GM23338 (cell line): Measurements from ENCODE around the gene ZNF609. TPM values are rescaled to one million over a fixed set of nuclear protein-coding genes. Genes with fewer than 3 reads are reported as not detected.

ENCODE experiments used
- ATAC-seq: fragments of 200-7000 bp; cut with Tn5 transposase; 3 replicates; pipeline ENCODE4 v1.9.1; 2020
- DNase-seq: peaks from one replicate; pipeline ENCODE4 v3.0.0-alpha.2; 2015; ENCODE audit warnings: low spot score
- H2AFZ ChIP-seq: fragments of 200-600 bp; sonication (generic); 2 replicates; pipeline ENCODE4 v1.8.0; 2016; ENCODE audit warnings: antibody characterized with exemption, mild to moderate bottlenecking, moderate library complexity
- H3F3A ChIP-seq: fragments of 200-600 bp; sonication (generic); replicated peaks from 2 replicates; pipeline ENCODE4 v1.8.0; 2017; ENCODE audit warnings: antibody characterized with exemption, mixed run types, low read depth
- H3K27ac ChIP-seq: fragments of 200-600 bp; sonication (generic); 2 replicates; pipeline ENCODE4 v1.6.1; 2016; ENCODE audit warnings: low read depth
- H3K27me3 ChIP-seq: fragments of 200-600 bp; sonication (generic); 2 replicates; pipeline ENCODE4 v1.8.0; 2016; ENCODE audit warnings: mild to moderate bottlenecking, mixed run types, moderate library complexity; ENCODE audit not compliant: insufficient read depth
- H3K36me3 ChIP-seq: fragments of 200-600 bp; sonication (generic); 2 replicates; pipeline ENCODE4 v1.8.0; 2016; ENCODE audit warnings: mild to moderate bottlenecking; ENCODE audit not compliant: insufficient read depth
- H3K4me1 ChIP-seq: fragments of 200-600 bp; sonication (generic); 2 replicates; pipeline ENCODE4 v1.8.0; 2016; ENCODE audit warnings: mild to moderate bottlenecking, moderate library complexity; ENCODE audit not compliant: insufficient read depth
- H3K4me2 ChIP-seq: fragments of 200-600 bp; sonication (generic); 2 replicates; pipeline ENCODE4 v1.7.1; 2017; ENCODE audit warnings: mixed run types
- H3K4me3 ChIP-seq: fragments of 200-600 bp; sonication (generic); 2 replicates; pipeline ENCODE4 v1.6.1; 2016; ENCODE audit warnings: mixed run types
- H3K79me2 ChIP-seq: fragments of 200-600 bp; sonication (generic); replicated peaks from 2 replicates; pipeline ENCODE4 v1.8.0; 2017; ENCODE audit warnings: mild to moderate bottlenecking; ENCODE audit not compliant: insufficient read depth
- H3K9me2 ChIP-seq: fragments of 200-600 bp; sonication (generic); 2 replicates; pipeline ENCODE4 v1.8.0; 2017; ENCODE audit not compliant: insufficient read depth
- H4K20me1 ChIP-seq: fragments of 200-600 bp; sonication (generic); replicated peaks from 2 replicates; pipeline ENCODE4 v1.8.0; 2017; ENCODE audit warnings: mild to moderate bottlenecking; ENCODE audit not compliant: insufficient read depth
- H3K27ac Mint-ChIP-seq: 2 replicates; pipeline ENCODE4 v1.8.0; 2020; ENCODE audit warnings: inconsistent platforms, mild to moderate bottlenecking, moderate library complexity, mixed read lengths
- H3K27me3 Mint-ChIP-seq: 3 replicates; pipeline ENCODE4 v1.8.0; 2022; ENCODE audit warnings: low read depth, mild to moderate bottlenecking, moderate library complexity, mixed read lengths, inconsistent platforms; ENCODE audit not compliant: insufficient read depth, poor library complexity
- H3K36me3 Mint-ChIP-seq: 3 replicates; pipeline ENCODE4 v1.8.0; 2021; ENCODE audit warnings: low read depth, mild to moderate bottlenecking, inconsistent platforms, moderate library complexity, mixed read lengths
- H3K4me1 Mint-ChIP-seq: 3 replicates; pipeline ENCODE4 v1.8.0; 2020; ENCODE audit warnings: mild to moderate bottlenecking, inconsistent platforms, mixed read lengths
- H3K4me3 Mint-ChIP-seq: 3 replicates; pipeline ENCODE4 v1.8.0; 2021; ENCODE audit warnings: moderate library complexity, mild to moderate bottlenecking, inconsistent platforms, mixed read lengths
- H3K9me3 Mint-ChIP-seq: 3 replicates; pipeline ENCODE4 v1.8.0; 2020; ENCODE audit warnings: moderate library complexity, mild to moderate bottlenecking, inconsistent platforms, mixed read lengths
- CREB1 ChIP-seq: fragments of 250-450 bp; sonication (Bioruptor Pico); IDR thresholded peaks from 2 replicates; pipeline ENCODE4 v1.5.0; 2020; ENCODE audit warnings: low read depth, mild to moderate bottlenecking, moderate library complexity
- EZH2 ChIP-seq: fragments of 200-600 bp; sonication (generic); IDR thresholded peaks from one replicate; pipeline ENCODE4 v1.8.0; 2017; ENCODE audit warnings: antibody characterized with exemption, mild to moderate bottlenecking, low read depth; ENCODE audit not compliant: unreplicated experiment
- EZH2phosphoT487 ChIP-seq: fragments of 200-600 bp; sonication (generic); IDR thresholded peaks from one replicate; pipeline ENCODE4 v1.8.1; 2018; ENCODE audit warnings: antibody characterized with exemption; ENCODE audit not compliant: unreplicated experiment
- JUNB ChIP-seq: IDR thresholded peaks from one replicate; pipeline ENCODE4 v1.6.1; 2016; ENCODE audit warnings: antibody characterized with exemption; ENCODE audit not compliant: unreplicated experiment
- NANOG ChIP-seq: IDR thresholded peaks from 2 replicates; pipeline ENCODE4 v1.6.1; 2016; ENCODE audit warnings: antibody characterized with exemption, borderline replicate concordance
- POLR2AphosphoS5 ChIP-seq: IDR thresholded peaks from 2 replicates; pipeline ENCODE4 v1.6.1; 2016; ENCODE audit warnings: antibody characterized with exemption, low read depth
- STAT1 ChIP-seq: IDR thresholded peaks from one replicate; pipeline ENCODE4 v1.6.1; 2016; ENCODE audit warnings: antibody characterized with exemption; ENCODE audit not compliant: unreplicated experiment
- ZNF114 ChIP-seq: fragments of 250-450 bp; sonication (Bioruptor Pico); IDR thresholded peaks from 2 replicates; pipeline ENCODE4 v1.5.0; 2020; ENCODE audit warnings: mild to moderate bottlenecking, moderate library complexity
- ZNF331 ChIP-seq: fragments of 250-450 bp; sonication (Bioruptor Pico); IDR thresholded peaks from 2 replicates; pipeline ENCODE4 v1.5.0; 2020; ENCODE audit warnings: low read depth, mild to moderate bottlenecking, moderate library complexity
- polyA plus RNA-seq: library from polyadenylated mRNA; unstranded; fragments of >200 nt; fragmentation: Nextera tagmentation; extraction: Ambion mirVana; gene quantifications from 2 replicates; pipeline ENCODE4 v1.2.1, GENCODE V29; 2016
- total RNA-seq: library from RNA; depleted of rRNA; stranded (reverse); fragments of >200 nt; shearing (Covaris generic); gene quantifications from 2 replicates; pipeline ENCODE4 v1.2.3, GENCODE V29; 2014
- TF ChIP-seq, protein P1 (sequence below), 2 experiments: fragments of 200-600 bp in 1 of 2; sonication (generic) in 1 of 2; conservative IDR thresholded peaks; 2 replicates each; pipeline versions ENCODE4 v1.5.1 to v1.6.1; 2016 to 2017; ENCODE audit warnings: antibody characterized with exemption in 2 of 2, low read depth in 2 of 2, mild to moderate bottlenecking in 2 of 2, moderate library complexity in 1 of 2
- TF ChIP-seq, protein P2 (sequence below): IDR thresholded peaks from one replicate; pipeline ENCODE4 v1.6.1; 2018; ENCODE audit warnings: antibody characterized with exemption; ENCODE audit not compliant: unreplicated experiment
- TF ChIP-seq, protein P3 (sequence below): IDR thresholded peaks from 2 replicates; pipeline ENCODE4 v1.6.1; 2016; ENCODE audit warnings: antibody characterized with exemption
- TF ChIP-seq, protein P4 (sequence below): fragments of 250-450 bp; sonication (Bioruptor Pico); IDR thresholded peaks from 2 replicates; pipeline ENCODE4 v1.5.0; 2020; ENCODE audit warnings: mild to moderate bottlenecking, moderate library complexity

Gene ZNF609
- total and polyA plus RNA-seq, 2 experiments from 2014 or later: 26.4 to 40.2 TPM

DNA sequence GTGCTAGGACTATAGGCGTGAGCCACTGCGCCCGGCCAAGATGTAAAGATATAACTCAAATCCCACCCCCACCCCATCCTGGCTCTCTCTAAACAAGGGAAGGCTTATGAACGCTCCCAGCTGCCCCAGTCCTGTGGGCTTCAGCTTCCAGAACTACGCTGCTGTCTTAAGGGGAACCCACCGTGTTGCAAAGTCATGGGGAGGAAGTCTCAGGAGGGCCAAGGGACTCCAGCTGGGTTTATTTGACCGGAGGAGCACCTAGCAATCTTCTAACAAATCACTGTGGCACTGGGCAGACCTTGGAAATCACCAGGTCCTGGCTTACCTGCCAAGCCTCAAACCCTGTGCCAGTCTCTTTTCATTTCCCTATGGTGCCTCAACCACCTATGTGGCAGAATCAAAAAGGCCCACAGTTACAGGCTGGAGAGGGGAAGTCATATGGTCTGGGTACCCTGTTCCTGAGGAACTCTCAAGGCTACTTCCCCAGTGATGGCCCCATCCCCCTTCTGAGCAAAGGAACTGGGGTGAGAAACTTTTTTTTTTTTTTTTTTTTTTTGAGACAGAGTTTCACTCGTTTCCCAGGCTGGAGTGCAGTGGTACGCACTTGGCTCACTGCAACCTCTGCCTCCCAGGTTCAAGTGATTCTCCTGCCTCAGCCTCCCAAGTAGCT lies 231.7 kb downstream of the ZNF609 start:
- peaks cover 86% of the 10 kb centered on the region for H3K36me3 ChIP-seq
- H3K4me1 Mint-ChIP-seq: peaks cover 76% of the 10 kb centered on the region
- H3K79me2 ChIP-seq: peaks cover 67% of the 10 kb centered on the region
- DNase-seq (no peak), ATAC-seq (no peak)
- H3K4me3 Mint-ChIP-seq: no peak overlapping the region
- peaks cover 33% of the 10 kb centered on the region for H3K27me3 Mint-ChIP-seq
- no peak for TF ChIP-seq ZNF114
- TF ChIP-seq EZH2: no peak
- TF ChIP-seq, protein P1, sequence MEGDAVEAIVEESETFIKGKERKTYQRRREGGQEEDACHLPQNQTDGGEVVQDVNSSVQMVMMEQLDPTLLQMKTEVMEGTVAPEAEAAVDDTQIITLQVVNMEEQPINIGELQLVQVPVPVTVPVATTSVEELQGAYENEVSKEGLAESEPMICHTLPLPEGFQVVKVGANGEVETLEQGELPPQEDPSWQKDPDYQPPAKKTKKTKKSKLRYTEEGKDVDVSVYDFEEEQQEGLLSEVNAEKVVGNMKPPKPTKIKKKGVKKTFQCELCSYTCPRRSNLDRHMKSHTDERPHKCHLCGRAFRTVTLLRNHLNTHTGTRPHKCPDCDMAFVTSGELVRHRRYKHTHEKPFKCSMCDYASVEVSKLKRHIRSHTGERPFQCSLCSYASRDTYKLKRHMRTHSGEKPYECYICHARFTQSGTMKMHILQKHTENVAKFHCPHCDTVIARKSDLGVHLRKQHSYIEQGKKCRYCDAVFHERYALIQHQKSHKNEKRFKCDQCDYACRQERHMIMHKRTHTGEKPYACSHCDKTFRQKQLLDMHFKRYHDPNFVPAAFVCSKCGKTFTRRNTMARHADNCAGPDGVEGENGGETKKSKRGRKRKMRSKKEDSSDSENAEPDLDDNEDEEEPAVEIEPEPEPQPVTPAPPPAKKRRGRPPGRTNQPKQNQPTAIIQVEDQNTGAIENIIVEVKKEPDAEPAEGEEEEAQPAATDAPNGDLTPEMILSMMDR (conservative IDR thresholded peaks at IDR 0.05; ENCODE audit: low read depth in 2 of 2): no peak
- TF ChIP-seq NANOG: no peak
- TF ChIP-seq ZNF331 (CRISPR knock-in tag): no peak
- no peak for TF ChIP-seq CREB1
- TF ChIP-seq STAT1: no peak
- TF ChIP-seq, protein P2, sequence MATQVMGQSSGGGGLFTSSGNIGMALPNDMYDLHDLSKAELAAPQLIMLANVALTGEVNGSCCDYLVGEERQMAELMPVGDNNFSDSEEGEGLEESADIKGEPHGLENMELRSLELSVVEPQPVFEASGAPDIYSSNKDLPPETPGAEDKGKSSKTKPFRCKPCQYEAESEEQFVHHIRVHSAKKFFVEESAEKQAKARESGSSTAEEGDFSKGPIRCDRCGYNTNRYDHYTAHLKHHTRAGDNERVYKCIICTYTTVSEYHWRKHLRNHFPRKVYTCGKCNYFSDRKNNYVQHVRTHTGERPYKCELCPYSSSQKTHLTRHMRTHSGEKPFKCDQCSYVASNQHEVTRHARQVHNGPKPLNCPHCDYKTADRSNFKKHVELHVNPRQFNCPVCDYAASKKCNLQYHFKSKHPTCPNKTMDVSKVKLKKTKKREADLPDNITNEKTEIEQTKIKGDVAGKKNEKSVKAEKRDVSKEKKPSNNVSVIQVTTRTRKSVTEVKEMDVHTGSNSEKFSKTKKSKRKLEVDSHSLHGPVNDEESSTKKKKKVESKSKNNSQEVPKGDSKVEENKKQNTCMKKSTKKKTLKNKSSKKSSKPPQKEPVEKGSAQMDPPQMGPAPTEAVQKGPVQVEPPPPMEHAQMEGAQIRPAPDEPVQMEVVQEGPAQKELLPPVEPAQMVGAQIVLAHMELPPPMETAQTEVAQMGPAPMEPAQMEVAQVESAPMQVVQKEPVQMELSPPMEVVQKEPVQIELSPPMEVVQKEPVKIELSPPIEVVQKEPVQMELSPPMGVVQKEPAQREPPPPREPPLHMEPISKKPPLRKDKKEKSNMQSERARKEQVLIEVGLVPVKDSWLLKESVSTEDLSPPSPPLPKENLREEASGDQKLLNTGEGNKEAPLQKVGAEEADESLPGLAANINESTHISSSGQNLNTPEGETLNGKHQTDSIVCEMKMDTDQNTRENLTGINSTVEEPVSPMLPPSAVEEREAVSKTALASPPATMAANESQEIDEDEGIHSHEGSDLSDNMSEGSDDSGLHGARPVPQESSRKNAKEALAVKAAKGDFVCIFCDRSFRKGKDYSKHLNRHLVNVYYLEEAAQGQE: no peak
- TF ChIP-seq JUNB: no peak
- TF ChIP-seq, protein P3, sequence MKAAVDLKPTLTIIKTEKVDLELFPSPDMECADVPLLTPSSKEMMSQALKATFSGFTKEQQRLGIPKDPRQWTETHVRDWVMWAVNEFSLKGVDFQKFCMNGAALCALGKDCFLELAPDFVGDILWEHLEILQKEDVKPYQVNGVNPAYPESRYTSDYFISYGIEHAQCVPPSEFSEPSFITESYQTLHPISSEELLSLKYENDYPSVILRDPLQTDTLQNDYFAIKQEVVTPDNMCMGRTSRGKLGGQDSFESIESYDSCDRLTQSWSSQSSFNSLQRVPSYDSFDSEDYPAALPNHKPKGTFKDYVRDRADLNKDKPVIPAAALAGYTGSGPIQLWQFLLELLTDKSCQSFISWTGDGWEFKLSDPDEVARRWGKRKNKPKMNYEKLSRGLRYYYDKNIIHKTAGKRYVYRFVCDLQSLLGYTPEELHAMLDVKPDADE: no peak
- TF ChIP-seq, protein P4, sequence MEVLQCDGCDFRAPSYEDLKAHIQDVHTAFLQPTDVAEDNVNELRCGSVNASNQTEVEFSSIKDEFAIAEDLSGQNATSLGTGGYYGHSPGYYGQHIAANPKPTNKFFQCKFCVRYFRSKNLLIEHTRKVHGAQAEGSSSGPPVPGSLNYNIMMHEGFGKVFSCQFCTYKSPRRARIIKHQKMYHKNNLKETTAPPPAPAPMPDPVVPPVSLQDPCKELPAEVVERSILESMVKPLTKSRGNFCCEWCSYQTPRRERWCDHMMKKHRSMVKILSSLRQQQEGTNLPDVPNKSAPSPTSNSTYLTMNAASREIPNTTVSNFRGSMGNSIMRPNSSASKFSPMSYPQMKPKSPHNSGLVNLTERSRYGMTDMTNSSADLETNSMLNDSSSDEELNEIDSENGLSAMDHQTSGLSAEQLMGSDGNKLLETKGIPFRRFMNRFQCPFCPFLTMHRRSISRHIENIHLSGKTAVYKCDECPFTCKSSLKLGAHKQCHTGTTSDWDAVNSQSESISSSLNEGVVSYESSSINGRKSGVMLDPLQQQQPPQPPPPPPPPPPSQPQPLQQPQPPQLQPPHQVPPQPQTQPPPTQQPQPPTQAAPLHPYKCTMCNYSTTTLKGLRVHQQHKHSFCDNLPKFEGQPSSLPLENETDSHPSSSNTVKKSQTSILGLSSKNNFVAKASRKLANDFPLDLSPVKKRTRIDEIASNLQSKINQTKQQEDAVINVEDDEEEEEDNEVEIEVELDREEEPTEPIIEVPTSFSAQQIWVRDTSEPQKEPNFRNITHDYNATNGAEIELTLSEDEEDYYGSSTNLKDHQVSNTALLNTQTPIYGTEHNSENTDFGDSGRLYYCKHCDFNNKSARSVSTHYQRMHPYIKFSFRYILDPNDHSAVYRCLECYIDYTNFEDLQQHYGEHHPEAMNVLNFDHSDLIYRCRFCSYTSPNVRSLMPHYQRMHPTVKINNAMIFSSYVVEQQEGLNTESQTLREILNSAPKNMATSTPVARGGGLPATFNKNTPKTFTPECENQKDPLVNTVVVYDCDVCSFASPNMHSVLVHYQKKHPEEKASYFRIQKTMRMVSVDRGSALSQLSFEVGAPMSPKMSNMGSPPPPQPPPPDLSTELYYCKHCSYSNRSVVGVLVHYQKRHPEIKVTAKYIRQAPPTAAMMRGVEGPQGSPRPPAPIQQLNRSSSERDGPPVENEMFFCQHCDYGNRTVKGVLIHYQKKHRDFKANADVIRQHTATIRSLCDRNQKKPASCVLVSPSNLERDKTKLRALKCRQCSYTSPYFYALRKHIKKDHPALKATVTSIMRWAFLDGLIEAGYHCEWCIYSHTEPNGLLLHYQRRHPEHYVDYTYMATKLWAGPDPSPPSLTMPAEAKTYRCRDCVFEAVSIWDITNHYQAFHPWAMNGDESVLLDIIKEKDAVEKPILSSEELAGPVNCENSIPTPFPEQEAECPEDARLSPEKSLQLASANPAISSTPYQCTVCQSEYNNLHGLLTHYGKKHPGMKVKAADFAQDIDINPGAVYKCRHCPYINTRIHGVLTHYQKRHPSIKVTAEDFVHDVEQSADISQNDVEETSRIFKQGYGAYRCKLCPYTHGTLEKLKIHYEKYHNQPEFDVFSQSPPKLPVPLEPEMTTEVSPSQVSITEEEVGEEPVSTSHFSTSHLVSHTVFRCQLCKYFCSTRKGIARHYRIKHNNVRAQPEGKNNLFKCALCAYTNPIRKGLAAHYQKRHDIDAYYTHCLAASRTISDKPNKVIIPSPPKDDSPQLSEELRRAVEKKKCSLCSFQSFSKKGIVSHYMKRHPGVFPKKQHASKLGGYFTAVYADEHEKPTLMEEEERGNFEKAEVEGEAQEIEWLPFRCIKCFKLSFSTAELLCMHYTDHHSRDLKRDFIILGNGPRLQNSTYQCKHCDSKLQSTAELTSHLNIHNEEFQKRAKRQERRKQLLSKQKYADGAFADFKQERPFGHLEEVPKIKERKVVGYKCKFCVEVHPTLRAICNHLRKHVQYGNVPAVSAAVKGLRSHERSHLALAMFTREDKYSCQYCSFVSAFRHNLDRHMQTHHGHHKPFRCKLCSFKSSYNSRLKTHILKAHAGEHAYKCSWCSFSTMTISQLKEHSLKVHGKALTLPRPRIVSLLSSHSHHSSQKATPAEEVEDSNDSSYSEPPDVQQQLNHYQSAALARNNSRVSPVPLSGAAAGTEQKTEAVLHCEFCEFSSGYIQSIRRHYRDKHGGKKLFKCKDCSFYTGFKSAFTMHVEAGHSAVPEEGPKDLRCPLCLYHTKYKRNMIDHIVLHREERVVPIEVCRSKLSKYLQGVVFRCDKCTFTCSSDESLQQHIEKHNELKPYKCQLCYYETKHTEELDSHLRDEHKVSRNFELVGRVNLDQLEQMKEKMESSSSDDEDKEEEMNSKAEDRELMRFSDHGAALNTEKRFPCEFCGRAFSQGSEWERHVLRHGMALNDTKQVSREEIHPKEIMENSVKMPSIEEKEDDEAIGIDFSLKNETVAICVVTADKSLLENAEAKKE (CRISPR knock-in tag): no peak
- TF ChIP-seq EZH2phosphoT487: no peak
- no peak; the same call in 1 of the 2 replicates for TF ChIP-seq POLR2AphosphoS5
- H3K27ac ChIP-seq: peak overlapping the region; percentile 79
- no peaks in the 10 kb centered on the region for H3K9me3 Mint-ChIP-seq
- H2AFZ ChIP-seq: no peak overlapping the region
- no peaks in the 10 kb centered on the region for H3K9me2 ChIP-seq
- H4K20me1 ChIP-seq: peaks cover 87% of the 10 kb centered on the region
- no peaks in the 10 kb centered on the region for H3K27me3 ChIP-seq
- H3K27ac Mint-ChIP-seq: peak overlapping the region; percentile 31
- no peak overlapping the region for H3K4me2 ChIP-seq
- peaks cover 100% of the 10 kb centered on the region for H3K36me3 Mint-ChIP-seq
- H3F3A ChIP-seq: peaks cover 85% of the 10 kb centered on the region
- H3K4me1 ChIP-seq: peaks cover 39% of the 10 kb centered on the region
- H3K4me3 ChIP-seq: no peak overlapping the region
